GM12878 (cell line): ENCODE results near the gene TLL2. TPM values are rescaled to one million over a fixed set of nuclear protein-coding genes. Genes with fewer than 3 reads are reported as not detected.

Experiments
- ATAC-seq: fragments of 200-7000 bp; cut with Tn5 transposase; 3 replicates; pipeline ENCODE4 v1.9.1; 2020; ENCODE audit warnings: mild to moderate bottlenecking, moderate library complexity
- BruUV-seq: library from RNA; stranded (reverse); fragments of 400-500 nt; replicated peaks from 2 replicates; lab custom pipeline; 2021; lab: Mats Ljungman, UMichigan
- CTCF ChIA-PET: fragments of 300-600 bp; sonication (Branson Sonifier 250); formaldehyde crosslinking; extraction: SDS; loops from one replicate; lab custom pipeline; 2021; ENCODE audit warnings: inconsistent platforms; lab: Yijun Ruan, JAX
- POLR2A ChIA-PET: fragments of 350-600 bp; formaldehyde crosslinking; extraction: SDS; loops from one replicate; lab custom pipeline; 2021; ENCODE audit warnings: inconsistent platforms; lab: Charles Lee
- RAD21 ChIA-PET: fragments of 300-600 bp; sonication (Branson Sonifier 250); formaldehyde crosslinking; loops from one replicate; lab custom pipeline; 2023; ENCODE audit warnings: antibody characterized with exemption; ENCODE audit not compliant: unreplicated experiment; lab: Charles Lee
- SMC1A ChIA-PET: fragments of 300-600 bp; sonication (Branson Sonifier 250); formaldehyde crosslinking; loops from one replicate; lab custom pipeline; 2023; ENCODE audit not compliant: unreplicated experiment, uncharacterized antibody; lab: Charles Lee
- DNase-seq: peaks from one replicate; pipeline ENCODE4 v3.0.0-alpha.2; 2011; ENCODE audit warnings: low read depth, low spot score
- FAIRE-seq: peaks from 3 replicates; lab custom pipeline; 2011; peaks lifted over from hg19 to GRCh38; lab: Jason Lieb, UNC
- H2AFZ ChIP-seq: 2 replicates; pipeline ENCODE4 v1.6.0; 2011; ENCODE audit warnings: low read depth, low read length, control low read depth; ENCODE audit not compliant: control insufficient read depth
- H3K27ac ChIP-seq: 2 replicates; pipeline ENCODE4 v1.5.1; 2011; ENCODE audit warnings: control low read depth; ENCODE audit not compliant: control insufficient read depth, insufficient read depth
- H3K27me3 ChIP-seq, 2 experiments: replicated peaks in 1 of 2; 2 replicates each; pipeline versions ENCODE4 v1.6.0 to v1.6.1; 2011; ENCODE audit warnings: low read length in 1 of 2; ENCODE audit not compliant: control insufficient read depth in 2 of 2, insufficient read depth in 2 of 2
- H3K36me3 ChIP-seq, 2 experiments: 2 replicates each; pipeline ENCODE4 v1.5.1; 2011; ENCODE audit warnings: low read length in 1 of 2; ENCODE audit not compliant: control insufficient read depth in 2 of 2, insufficient read depth in 2 of 2
- H3K4me1 ChIP-seq: 2 replicates; pipeline ENCODE4 v1.6.1; 2011; ENCODE audit warnings: mild to moderate bottlenecking, low read length, moderate library complexity, mixed read lengths; ENCODE audit not compliant: control insufficient read depth, insufficient read depth
- H3K4me2 ChIP-seq: 2 replicates; pipeline ENCODE4 v1.6.0; 2011; ENCODE audit warnings: control low read depth; ENCODE audit not compliant: control insufficient read depth, insufficient read depth
- H3K4me3 ChIP-seq: fragments of 200-600 bp; sonication (generic); 2 replicates; pipeline ENCODE4 v1.5.1; 2016
- H3K79me2 ChIP-seq: 2 replicates; pipeline ENCODE4 v1.6.0; 2011; ENCODE audit warnings: low read length; ENCODE audit not compliant: control insufficient read depth, insufficient read depth
- H3K9ac ChIP-seq: 2 replicates; pipeline ENCODE4 v1.8.0; 2011; ENCODE audit warnings: low read length, control low read depth, mixed read lengths; ENCODE audit not compliant: control insufficient read depth, insufficient read depth
- H3K9me3 ChIP-seq: replicated peaks from 3 replicates; pipeline ENCODE4 v1.5.1; 2011; ENCODE audit warnings: mild to moderate bottlenecking, low read length; ENCODE audit not compliant: control insufficient read depth, insufficient read depth
- H4K20me1 ChIP-seq: 2 replicates; pipeline ENCODE4 v1.6.0; 2011; ENCODE audit not compliant: control insufficient read depth, insufficient read depth
- E4F1 ChIP-seq: fragments of 450-650 bp; IDR thresholded peaks from 2 replicates; pipeline ENCODE4 v1.6.1; 2018; ENCODE audit warnings: borderline replicate concordance, mild to moderate bottlenecking; ENCODE audit not compliant: partially characterized antibody
- HCFC1 ChIP-seq: fragments of 150-350 bp; IDR thresholded peaks from 2 replicates; pipeline ENCODE4 v1.6.1; 2014; ENCODE audit warnings: low read length
- HDAC6 ChIP-seq: fragments of 200-600 bp; sonication (generic); IDR thresholded peaks from one replicate; pipeline ENCODE4 v1.8.0; 2017; ENCODE audit warnings: antibody characterized with exemption; ENCODE audit not compliant: unreplicated experiment
- WGBS: methylation state at CpG from one replicate; pipeline ENCODE4 v1.1.6; 2016; ENCODE audit warnings: low lambda C conversion rate; ENCODE audit not compliant: insufficient replicate concordance, insufficient coverage; ENCODE audit errors: missing lambda C conversion rate; 5-methylcytosine and 5-hydroxymethylcytosine counted together
- in situ Hi-C: fragments of 300-500 bp; cut with MboI; formaldehyde crosslinking; loops from 9 replicates; pipeline ENCODE4 v1.14.3; 2018; ENCODE audit warnings: mixed read lengths
- intact Hi-C: fragments of 100-400 bp; cut with micrococcal nuclease; formaldehyde crosslinking; loops from one replicate; pipeline ENCODE4 v1.14.2; 2022; ENCODE audit not compliant: unreplicated experiment
- polyA plus RNA-seq, 11 experiments: library from polyadenylated mRNA; depleted of rRNA in 4 of 11; unstranded in 6 of 11; stranded (reverse) in 5 of 11; fragments of >200 nt; fragmentation: Nextera tagmentation in 4 of 11; fragmentation: Illumina TruSeq in 1 of 11; extraction: Ambion mirVana in 4 of 11; extraction: Trizol in 1 of 11; gene quantifications; 1 replicate in 1 of 11; 2 replicates in 10 of 11; pipeline versions ENCODE4 v1.2.1 to v1.2.3, GENCODE V29; 2011 to 2016; ENCODE audit warnings: inconsistent platforms in 2 of 11, missing spikeins in 2 of 11, low read depth in 1 of 11
- total RNA-seq, 4 experiments: library from RNA; depleted of rRNA in 3 of 4; stranded (reverse); fragments of >200 nt in 3 of 4; fragmentation: Illumina TruSeq in 1 of 4; extraction: Trizol in 1 of 4; gene quantifications; 2 replicates each; pipeline versions ENCODE4 v1.2.1 to v1.2.3, GENCODE V29; 2013 to 2021

Gene TLL2
- total and polyA plus RNA-seq, 10 of the 15 experiments (the other 5 are each of a cell fraction or from before 2014, with no cell fraction given): 0.02 to 2.1 (median 0.52) TPM

GRCh38 chr10:96507044-96507443 is 6.7 kb downstream of the TLL2 start:
- no peaks in the 10 kb centered on the region for H3K9me3 ChIP-seq
- 50% methylated on average over 2 of the region's 2 CpGs for WGBS
- H3K27me3 ChIP-seq: no peaks in the 10 kb centered on the region; a peak in 1 of 4 replicates
- peaks cover 4% of the 10 kb centered on the region; the same call in 1 of the 2 replicates for H3K4me1 ChIP-seq
- no peaks in the 10 kb centered on the region for H3K36me3 ChIP-seq
- 0 out of 2 replicates have a peak, but pooled peaks cover 4% of the 10 kb centered on the region for H4K20me1 ChIP-seq
- no TSS peak for BruUV-seq
- H3K27ac ChIP-seq: no peak overlapping the region
- CTCF ChIA-PET: no interaction called here
- in situ Hi-C loops: no loop called here
- no peak overlapping the region for H3K9ac ChIP-seq
- no peak overlapping the region for H3K4me2 ChIP-seq
- no peak for TF ChIP-seq E4F1
- no peak for TF ChIP-seq HDAC6
- TF ChIP-seq HCFC1: no peak
- TF ChIP-seq, all 136 proteins: peak for 0
- intact Hi-C loops: no loop called here
- POLR2A ChIA-PET: no interaction called here
- ATAC-seq (no peak), FAIRE-seq (no peak), DNase-seq (no peak)
- RAD21 ChIA-PET: no interaction called here
- Histone ChIP-seq H3K4me3 (no peak overlapping the region), H2AFZ (no peak overlapping the region), H3K79me2 (no peaks in the 10 kb centered on the region)
- SMC1A ChIA-PET: no interaction called here
